T-helper 1 cell treated with Interleukin-12 subunit alpha and Interleukin-12 subunit beta and Interleukin-4 antibody, amounts not matched to agents 30 ng/mL and 1 ng/mL, for 36 hours (primary cell): Measurements from ENCODE around the gene CRABP1. TPM values are rescaled to one million over a fixed set of nuclear protein-coding genes. Genes with fewer than 3 reads are reported as not detected.

Experiments used
- total RNA-seq: library from RNA; stranded (reverse); gene quantifications from 2 replicates; pipeline ENCODE4 v1.2.3, GENCODE V29; 2022

CRABP1 gene
- total RNA-seq, 1 donor from 2014 or later, result not detected

Other genes starting within 250 kb of the CRABP1 start
- 0.07 and 0.27 TPM in 2 replicates for gene SH2D7, start 247.8 kb upstream of the CRABP1 start, total RNA-seq
- gene CIB2, start 208.9 kb upstream of the CRABP1 start, total RNA-seq, result 1.4 and 1.9 TPM in 2 replicates
- gene IDH3A, start 191.0 kb upstream of the CRABP1 start, total RNA-seq, result 103 and 114 TPM in 2 replicates
- gene ACSBG1, start 105.8 kb upstream of the CRABP1 start, total RNA-seq, result not detected in 2 replicates
- gene DNAJA4, start 75.8 kb upstream of the CRABP1 start, total RNA-seq, result 38.9 and 39.7 TPM in 2 replicates
- gene SKIC8, start 40.7 kb upstream of the CRABP1 start, total RNA-seq, result 42.6 and 43.1 TPM in 2 replicates
- 73.4 and 80.5 TPM in 2 replicates for gene IREB2, start 97.9 kb downstream of the CRABP1 start, total RNA-seq
- 3.4 and 3.8 TPM in 2 replicates for gene HYKK, start 167.2 kb downstream of the CRABP1 start, total RNA-seq
- gene PSMA4, start 200.1 kb downstream of the CRABP1 start, total RNA-seq, result 288 and 289 TPM in 2 replicates
- 2.7 and 3.2 TPM in 2 replicates for gene CHRNA5, start 225.2 kb downstream of the CRABP1 start, total RNA-seq